SK-N-SH treated with all-trans-retinoic acid at 6 μM for 48 hours (cell line): ENCODE measurements around the gene TMEM167A.

Experiments used
- ATAC-seq: fragments of 200-7000 bp; cut with Tn5 transposase; 3 replicates; pipeline ENCODE4 v1.9.1; 2020; ENCODE audit warnings: mild to moderate bottlenecking, moderate library complexity
- ARNTL ChIP-seq: fragments of 450-650 bp; formaldehyde crosslinking; IDR thresholded peaks from 2 replicates; pipeline ENCODE4 v1.5.0; 2020; ENCODE audit warnings: low read depth, mild to moderate bottlenecking, moderate library complexity, borderline replicate concordance
- BACH2 ChIP-seq: fragments of 250-450 bp; sonication (Bioruptor Pico); IDR thresholded peaks from 2 replicates; pipeline ENCODE4 v1.9.0; 2021; ENCODE audit warnings: mild to moderate bottlenecking, borderline replicate concordance
- CSDC2 ChIP-seq: fragments of 250-450 bp; sonication (Bioruptor Pico); IDR thresholded peaks from 2 replicates; pipeline ENCODE4 v1.5.0; 2020; ENCODE audit warnings: mild to moderate bottlenecking, moderate library complexity
- ESRRG ChIP-seq: fragments of 250-450 bp; sonication (Bioruptor Pico); IDR thresholded peaks from 2 replicates; pipeline ENCODE4 v1.6.1; 2021; ENCODE audit warnings: mild to moderate bottlenecking
- GLIS3 ChIP-seq: fragments of 250-450 bp; sonication (Bioruptor Pico); IDR thresholded peaks from 2 replicates; pipeline ENCODE4 v1.5.0; 2020; ENCODE audit warnings: mild to moderate bottlenecking, moderate library complexity
- ISL1 ChIP-seq: fragments of 250-450 bp; sonication (Bioruptor Pico); IDR thresholded peaks from 2 replicates; pipeline ENCODE4 v2.1.2; 2022; ENCODE audit warnings: mild to moderate bottlenecking, moderate library complexity
- OSR1 ChIP-seq: fragments of 250-450 bp; sonication (Bioruptor Pico); IDR thresholded peaks from 2 replicates; pipeline ENCODE4 v1.8.0; 2022; ENCODE audit warnings: moderate library complexity, mild to moderate bottlenecking, inconsistent platforms
- PPARA ChIP-seq: fragments of 250-450 bp; sonication (Bioruptor Pico); IDR thresholded peaks from 2 replicates; pipeline ENCODE4 v1.5.0; 2020; ENCODE audit warnings: mild to moderate bottlenecking, borderline replicate concordance
- RARB ChIP-seq: fragments of 250-450 bp; sonication (Bioruptor Pico); IDR thresholded peaks from 2 replicates; pipeline ENCODE4 v1.8.0; 2021; ENCODE audit warnings: mild to moderate bottlenecking, moderate library complexity
- SNAI2 ChIP-seq: fragments of 250-450 bp; sonication (Bioruptor Pico); IDR thresholded peaks from 2 replicates; pipeline ENCODE4 v1.5.0; 2020; ENCODE audit warnings: mild to moderate bottlenecking, moderate library complexity
- TCF4 ChIP-seq: fragments of 250-450 bp; sonication (Bioruptor Pico); IDR thresholded peaks from 2 replicates; pipeline ENCODE4 v1.8.0; 2021; ENCODE audit warnings: mild to moderate bottlenecking, moderate library complexity, borderline replicate concordance
- TOX ChIP-seq: fragments of 250-450 bp; sonication (Bioruptor Pico); IDR thresholded peaks from 2 replicates; pipeline ENCODE4 v1.8.0; 2021; ENCODE audit warnings: mild to moderate bottlenecking, moderate library complexity, borderline replicate concordance
- ZFP30 ChIP-seq: fragments of 450-650 bp; formaldehyde crosslinking; IDR thresholded peaks from 2 replicates; pipeline ENCODE4 v1.5.0; 2022; ENCODE audit warnings: mild to moderate bottlenecking, moderate library complexity
- ZNF565 ChIP-seq: fragments of 450-650 bp; formaldehyde crosslinking; conservative IDR thresholded peaks from 2 replicates; pipeline ENCODE4 v1.5.0; 2020; ENCODE audit warnings: low read depth, mild to moderate bottlenecking, moderate library complexity
- ZNF70 ChIP-seq: fragments of 450-650 bp; formaldehyde crosslinking; IDR thresholded peaks from 2 replicates; pipeline ENCODE4 v1.5.0; 2020; ENCODE audit warnings: mild to moderate bottlenecking, moderate library complexity
- ZNF8 ChIP-seq: fragments of 450-650 bp; formaldehyde crosslinking; IDR thresholded peaks from 2 replicates; pipeline ENCODE4 v1.5.0; 2020; ENCODE audit warnings: mild to moderate bottlenecking, moderate library complexity
- TF ChIP-seq, protein P1 (sequence below): fragments of 250-450 bp; sonication (Bioruptor Pico); IDR thresholded peaks from 2 replicates; pipeline ENCODE4 v1.5.1; 2021; ENCODE audit warnings: mild to moderate bottlenecking, moderate library complexity
- TF ChIP-seq, protein P2 (sequence below): fragments of 250-450 bp; sonication (Bioruptor Pico); IDR thresholded peaks from 2 replicates; pipeline ENCODE4 v1.5.0; 2020; ENCODE audit warnings: mild to moderate bottlenecking, moderate library complexity
- TF ChIP-seq, protein P3 (sequence below): fragments of 250-450 bp; sonication (Bioruptor Pico); IDR thresholded peaks from 2 replicates; pipeline ENCODE4 v1.5.1; 2020; ENCODE audit warnings: low read depth, mild to moderate bottlenecking, moderate library complexity
- TF ChIP-seq, protein P4 (sequence below): fragments of 250-450 bp; sonication (Bioruptor Pico); IDR thresholded peaks from 2 replicates; pipeline ENCODE4 v1.8.0; 2020; ENCODE audit warnings: mild to moderate bottlenecking, moderate library complexity, borderline replicate concordance

Gene TMEM167A

DNA sequence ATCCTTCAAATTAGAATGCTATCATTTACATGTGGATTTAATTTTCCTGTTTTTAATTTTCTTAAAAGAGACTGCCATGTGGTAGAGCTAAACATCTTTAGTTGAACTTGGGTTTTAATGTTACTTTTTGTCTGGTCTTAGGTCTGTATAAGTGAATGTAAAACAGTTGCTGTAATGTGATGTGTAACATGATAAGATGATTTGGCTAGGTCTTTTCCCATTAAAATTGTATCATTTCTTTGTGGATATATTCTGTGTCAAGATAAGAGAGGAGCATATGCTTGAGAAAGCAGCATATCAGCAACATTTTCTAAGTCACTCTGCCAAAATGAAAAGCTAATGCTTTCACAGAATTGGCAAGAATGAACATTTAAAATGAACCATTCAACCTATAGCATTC lies 18.5 kb downstream of the TMEM167A start:
- ATAC-seq = peak; percentile 59
- TF ChIP-seq RARB (CRISPR knock-in tag) = no peak
- TF ChIP-seq, protein P1, sequence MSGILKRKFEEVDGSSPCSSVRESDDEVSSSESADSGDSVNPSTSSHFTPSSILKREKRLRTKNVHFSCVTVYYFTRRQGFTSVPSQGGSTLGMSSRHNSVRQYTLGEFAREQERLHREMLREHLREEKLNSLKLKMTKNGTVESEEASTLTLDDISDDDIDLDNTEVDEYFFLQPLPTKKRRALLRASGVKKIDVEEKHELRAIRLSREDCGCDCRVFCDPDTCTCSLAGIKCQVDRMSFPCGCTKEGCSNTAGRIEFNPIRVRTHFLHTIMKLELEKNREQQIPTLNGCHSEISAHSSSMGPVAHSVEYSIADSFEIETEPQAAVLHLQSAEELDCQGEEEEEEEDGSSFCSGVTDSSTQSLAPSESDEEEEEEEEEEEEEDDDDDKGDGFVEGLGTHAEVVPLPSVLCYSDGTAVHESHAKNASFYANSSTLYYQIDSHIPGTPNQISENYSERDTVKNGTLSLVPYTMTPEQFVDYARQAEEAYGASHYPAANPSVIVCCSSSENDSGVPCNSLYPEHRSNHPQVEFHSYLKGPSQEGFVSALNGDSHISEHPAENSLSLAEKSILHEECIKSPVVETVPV (CRISPR knock-in tag) = peak; percentile 15; the same call in 1 of the 2 replicates
- 0 out of 2 replicates have a peak, but pooled peaks have one; percentile 80 for TF ChIP-seq ESRRG
- peak; percentile 88 for TF ChIP-seq ISL1 (CRISPR knock-in tag)
- TF ChIP-seq TCF4 (CRISPR knock-in tag) = peak; percentile 95
- TF ChIP-seq GLIS3 (CRISPR knock-in tag) = no peak
- TF ChIP-seq, protein P2, sequence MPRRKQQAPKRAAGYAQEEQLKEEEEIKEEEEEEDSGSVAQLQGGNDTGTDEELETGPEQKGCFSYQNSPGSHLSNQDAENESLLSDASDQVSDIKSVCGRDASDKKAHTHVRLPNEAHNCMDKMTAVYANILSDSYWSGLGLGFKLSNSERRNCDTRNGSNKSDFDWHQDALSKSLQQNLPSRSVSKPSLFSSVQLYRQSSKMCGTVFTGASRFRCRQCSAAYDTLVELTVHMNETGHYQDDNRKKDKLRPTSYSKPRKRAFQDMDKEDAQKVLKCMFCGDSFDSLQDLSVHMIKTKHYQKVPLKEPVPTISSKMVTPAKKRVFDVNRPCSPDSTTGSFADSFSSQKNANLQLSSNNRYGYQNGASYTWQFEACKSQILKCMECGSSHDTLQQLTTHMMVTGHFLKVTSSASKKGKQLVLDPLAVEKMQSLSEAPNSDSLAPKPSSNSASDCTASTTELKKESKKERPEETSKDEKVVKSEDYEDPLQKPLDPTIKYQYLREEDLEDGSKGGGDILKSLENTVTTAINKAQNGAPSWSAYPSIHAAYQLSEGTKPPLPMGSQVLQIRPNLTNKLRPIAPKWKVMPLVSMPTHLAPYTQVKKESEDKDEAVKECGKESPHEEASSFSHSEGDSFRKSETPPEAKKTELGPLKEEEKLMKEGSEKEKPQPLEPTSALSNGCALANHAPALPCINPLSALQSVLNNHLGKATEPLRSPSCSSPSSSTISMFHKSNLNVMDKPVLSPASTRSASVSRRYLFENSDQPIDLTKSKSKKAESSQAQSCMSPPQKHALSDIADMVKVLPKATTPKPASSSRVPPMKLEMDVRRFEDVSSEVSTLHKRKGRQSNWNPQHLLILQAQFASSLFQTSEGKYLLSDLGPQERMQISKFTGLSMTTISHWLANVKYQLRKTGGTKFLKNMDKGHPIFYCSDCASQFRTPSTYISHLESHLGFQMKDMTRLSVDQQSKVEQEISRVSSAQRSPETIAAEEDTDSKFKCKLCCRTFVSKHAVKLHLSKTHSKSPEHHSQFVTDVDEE (CRISPR knock-in tag) = peak; percentile 75; the same call in 1 of the 2 replicates
- no peak for TF ChIP-seq ZFP30 (CRISPR knock-in tag)
- TF ChIP-seq, protein P3, sequence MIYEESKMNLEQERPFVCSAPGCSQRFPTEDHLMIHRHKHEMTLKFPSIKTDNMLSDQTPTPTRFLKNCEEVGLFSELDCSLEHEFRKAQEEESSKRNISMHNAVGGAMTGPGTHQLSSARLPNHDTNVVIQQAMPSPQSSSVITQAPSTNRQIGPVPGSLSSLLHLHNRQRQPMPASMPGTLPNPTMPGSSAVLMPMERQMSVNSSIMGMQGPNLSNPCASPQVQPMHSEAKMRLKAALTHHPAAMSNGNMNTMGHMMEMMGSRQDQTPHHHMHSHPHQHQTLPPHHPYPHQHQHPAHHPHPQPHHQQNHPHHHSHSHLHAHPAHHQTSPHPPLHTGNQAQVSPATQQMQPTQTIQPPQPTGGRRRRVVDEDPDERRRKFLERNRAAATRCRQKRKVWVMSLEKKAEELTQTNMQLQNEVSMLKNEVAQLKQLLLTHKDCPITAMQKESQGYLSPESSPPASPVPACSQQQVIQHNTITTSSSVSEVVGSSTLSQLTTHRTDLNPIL (CRISPR knock-in tag) = peak; percentile 73
- TF ChIP-seq, all 23 proteins: peak for 6

DNA sequence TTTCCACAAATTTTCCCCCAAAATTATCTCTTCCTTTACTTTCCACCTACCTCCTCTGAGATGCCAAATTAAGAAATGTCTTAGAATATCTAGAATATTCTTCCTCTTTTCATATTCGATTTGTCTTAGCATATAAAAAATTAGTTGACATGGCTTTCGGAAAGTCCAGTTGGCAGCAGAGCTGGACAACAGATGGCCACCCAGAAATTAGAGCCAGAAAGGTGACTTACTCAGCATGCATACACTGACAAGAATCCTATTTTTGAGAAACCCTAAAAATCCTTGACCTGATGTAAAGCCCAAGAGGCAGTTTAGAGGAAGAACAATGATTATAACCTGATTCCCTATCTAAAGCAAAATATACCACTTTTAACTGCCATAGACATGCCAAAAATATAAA lies 22.0 kb downstream of the TMEM167A start:
- no peak for ATAC-seq
- no peak for TF ChIP-seq SNAI2
- TF ChIP-seq ZFP30 (CRISPR knock-in tag) = no peak

DNA sequence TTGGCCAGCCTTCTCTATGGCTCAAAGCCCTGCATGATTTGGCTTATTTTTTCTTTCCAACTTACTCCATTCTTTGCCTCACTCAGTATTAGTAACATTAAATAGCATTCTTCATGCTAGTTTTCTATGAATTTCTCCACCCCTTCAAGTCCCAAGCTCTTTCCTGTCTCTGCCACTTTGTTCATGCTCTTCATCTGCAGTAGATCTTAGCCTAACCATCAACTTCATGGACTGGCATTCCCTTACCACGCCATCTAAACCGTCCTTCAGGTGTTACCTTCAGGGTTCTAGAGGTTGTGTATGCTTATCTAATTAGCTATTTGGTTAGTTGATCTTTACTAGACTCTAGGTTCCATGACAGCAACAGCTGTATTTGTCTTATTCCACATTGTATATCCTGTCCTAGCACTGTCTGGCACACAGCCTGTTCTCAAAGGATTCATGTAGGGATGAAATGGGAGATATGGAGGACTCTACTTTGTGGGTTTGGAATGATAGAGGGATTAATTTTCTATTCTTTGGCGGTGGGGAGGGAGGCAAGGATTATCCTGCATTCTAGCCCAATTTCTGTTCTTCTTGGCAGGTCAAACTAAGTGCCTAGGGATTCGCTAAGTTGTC lies 26.4 kb downstream of the TMEM167A start:
- ATAC-seq = no peak
- TF ChIP-seq RARB (CRISPR knock-in tag) = no peak
- no peak for TF ChIP-seq TCF4 (CRISPR knock-in tag)
- TF ChIP-seq, protein P1 (CRISPR knock-in tag) = no peak
- no peak for TF ChIP-seq ZNF8 (CRISPR knock-in tag)

DNA sequence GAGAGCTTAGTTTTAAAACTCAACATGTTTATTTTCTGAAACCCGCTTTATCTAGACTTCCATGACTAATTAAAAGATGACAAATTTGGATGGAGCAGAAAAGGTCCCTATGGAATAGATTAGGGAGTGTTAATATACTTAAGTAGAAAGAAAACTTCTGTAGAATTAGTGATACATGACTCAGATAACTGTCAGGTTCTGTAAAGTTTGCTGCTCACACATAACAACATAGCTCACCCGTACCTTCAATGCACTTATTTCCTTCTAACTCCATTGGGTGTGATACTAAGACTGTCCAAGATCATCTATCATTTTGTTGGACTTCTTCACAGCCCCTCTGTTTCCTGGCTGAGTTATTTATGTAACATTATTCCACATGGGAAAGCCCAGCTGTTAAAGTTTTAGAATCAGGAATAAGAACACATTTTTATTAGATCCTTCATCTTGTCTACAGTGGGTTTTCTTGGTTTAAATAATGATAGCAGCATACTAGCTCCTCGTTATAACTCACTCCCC lies 27.8 kb downstream of the TMEM167A start:
- TF ChIP-seq GLIS3 (CRISPR knock-in tag) (no peak), TOX (no peak)
- TF ChIP-seq, protein P2 (CRISPR knock-in tag) = no peak
- no peak for ATAC-seq

DNA sequence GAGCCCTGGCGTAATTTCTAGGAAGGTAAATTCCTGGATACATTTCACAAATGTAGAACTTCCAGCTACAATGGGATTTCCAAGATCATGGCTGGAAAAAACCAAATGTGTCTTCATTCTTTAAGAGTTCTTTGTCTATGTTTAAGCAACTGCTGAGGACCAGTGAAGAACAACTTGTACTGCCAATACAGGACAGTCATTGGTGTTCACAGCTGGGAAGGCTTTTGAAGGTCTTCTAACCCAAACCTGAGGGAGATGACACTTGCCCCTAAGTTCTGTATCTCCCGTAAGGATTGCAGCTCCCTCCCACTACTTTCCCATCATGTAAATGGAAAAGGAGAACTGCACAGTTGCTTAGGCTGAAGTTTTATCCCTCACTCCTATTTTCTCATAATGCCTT lies 28.4 kb downstream of the TMEM167A start:
- ATAC-seq = no peak
- TF ChIP-seq SNAI2 = no peak
- TF ChIP-seq ZFP30 (CRISPR knock-in tag) = no peak
- TF ChIP-seq RARB (CRISPR knock-in tag) = no peak
- TF ChIP-seq ESRRG = no peak
- TF ChIP-seq ARNTL (CRISPR knock-in tag) = no peak
- TF ChIP-seq ZNF70 (CRISPR knock-in tag) = no peak
- no peak for TF ChIP-seq CSDC2 (CRISPR knock-in tag)
- no peak for TF ChIP-seq ZNF565 (CRISPR knock-in tag)
- no peak for TF ChIP-seq OSR1 (CRISPR knock-in tag)
- no peak for TF ChIP-seq PPARA
- TF ChIP-seq, protein P1 (CRISPR knock-in tag) = no peak
- TF ChIP-seq BACH2 (CRISPR knock-in tag) = no peak
- TF ChIP-seq, protein P4, sequence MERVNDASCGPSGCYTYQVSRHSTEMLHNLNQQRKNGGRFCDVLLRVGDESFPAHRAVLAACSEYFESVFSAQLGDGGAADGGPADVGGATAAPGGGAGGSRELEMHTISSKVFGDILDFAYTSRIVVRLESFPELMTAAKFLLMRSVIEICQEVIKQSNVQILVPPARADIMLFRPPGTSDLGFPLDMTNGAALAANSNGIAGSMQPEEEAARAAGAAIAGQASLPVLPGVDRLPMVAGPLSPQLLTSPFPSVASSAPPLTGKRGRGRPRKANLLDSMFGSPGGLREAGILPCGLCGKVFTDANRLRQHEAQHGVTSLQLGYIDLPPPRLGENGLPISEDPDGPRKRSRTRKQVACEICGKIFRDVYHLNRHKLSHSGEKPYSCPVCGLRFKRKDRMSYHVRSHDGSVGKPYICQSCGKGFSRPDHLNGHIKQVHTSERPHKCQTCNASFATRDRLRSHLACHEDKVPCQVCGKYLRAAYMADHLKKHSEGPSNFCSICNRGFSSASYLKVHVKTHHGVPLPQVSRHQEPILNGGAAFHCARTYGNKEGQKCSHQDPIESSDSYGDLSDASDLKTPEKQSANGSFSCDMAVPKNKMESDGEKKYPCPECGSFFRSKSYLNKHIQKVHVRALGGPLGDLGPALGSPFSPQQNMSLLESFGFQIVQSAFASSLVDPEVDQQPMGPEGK = no peak
